ENCODE data around the gene SMAD2. TPM values are rescaled to one million over a fixed set of nuclear protein-coding genes. Genes with fewer than 3 reads are reported as not detected.

Gene SMAD2
- total RNA-seq, 1 experiment from 2014 or later, result 121 TPM

DNA sequence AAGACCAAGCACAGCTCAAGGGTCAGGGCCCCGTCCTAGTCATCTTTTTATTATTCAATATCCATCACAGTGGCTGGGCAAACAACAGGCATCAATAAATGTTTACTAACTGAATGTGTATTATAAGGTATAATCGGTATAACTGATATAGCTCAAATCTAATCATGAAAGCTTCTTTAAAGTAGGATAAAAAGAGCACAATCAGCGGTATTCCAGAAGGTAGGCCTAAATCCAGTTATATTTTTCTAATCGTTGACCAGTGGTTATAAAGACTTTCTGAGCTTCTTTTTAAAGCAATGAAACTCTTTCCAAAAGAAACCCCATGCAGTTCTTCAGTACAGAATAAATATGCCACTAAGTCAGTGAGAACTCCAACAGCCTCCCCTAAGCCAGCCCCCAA, 92.1 kb downstream of the SMAD2 start:
- Mint-ChIP-seq H3K9me3 (no peaks in the 10 kb centered on the region), H3K4me3 (no peak overlapping the region), H3K27me3 (ENCODE audit: low read depth) (no peaks in the 10 kb centered on the region), H3K36me3 (ENCODE audit: insufficient read depth in 1 of 3, low read depth in 3 of 3) (peaks cover 45 to 72% (median 67%) of the 10 kb centered on the region in 3 experiments), H3K4me1 (peaks cover 8 to 11% of the 10 kb centered on the region in 2 experiments), H3K27ac (no peak overlapping the region)
- Histone ChIP-seq H3K23me2 (ENCODE audit: insufficient read length, low read depth, low read length, poor library complexity, severe bottlenecking) (no peaks in the 10 kb centered on the region), H2BK12ac (ENCODE audit: insufficient read length, low read depth, low read length) (no peak overlapping the region), H3T11ph (ENCODE audit: low read length) (no peak overlapping the region), H3K79me2 (ENCODE audit: insufficient read depth, low read length) (no peaks in the 10 kb centered on the region), H4K91ac (ENCODE audit: insufficient read length, low read depth, low read length) (no peak overlapping the region), H4K5ac (ENCODE audit: insufficient read length, low read depth, low read length) (no peak overlapping the region), H2BK5ac (ENCODE audit: insufficient read length, low read length) (no peak overlapping the region), H3K4ac (ENCODE audit: low read depth, low read length) (no peak overlapping the region), H4K8ac (replicated peaks; ENCODE audit: insufficient read length, low read depth, low read length) (no peak overlapping the region), H4K20me1 (ENCODE audit: control insufficient read depth, insufficient read depth, insufficient read length) (no peaks in the 10 kb centered on the region), H3K9me3 (ENCODE audit: control insufficient read depth, low read depth, low read length) (no peaks in the 10 kb centered on the region), H3K14ac (ENCODE audit: insufficient read depth, low read length) (no peak overlapping the region), H2AK5ac (ENCODE audit: insufficient read length, low read length) (no peak overlapping the region), H2BK20ac (ENCODE audit: low read depth, low read length, poor library complexity, severe bottlenecking) (no peak overlapping the region), H3K23ac (ENCODE audit: insufficient read length, low read depth, low read length) (no peak overlapping the region), H3K27me3 (ENCODE audit: insufficient read depth, low read length) (no peaks in the 10 kb centered on the region), H3K18ac (ENCODE audit: insufficient read length, low read depth, low read length) (no peak overlapping the region), H3K9ac (ENCODE audit: extremely low read depth, insufficient read length, low read length) (no peak overlapping the region), H2BK15ac (ENCODE audit: low read depth, low read length) (no peak overlapping the region), H3K79me1 (ENCODE audit: insufficient read depth, low read depth, low read length, poor library complexity, severe bottlenecking) (no peaks in the 10 kb centered on the region), H3K56ac (ENCODE audit: insufficient read length, low read depth, low read length) (no peak overlapping the region), H2BK120ac (ENCODE audit: low read depth, low read length, poor library complexity, severe bottlenecking) (no peak overlapping the region), H3K4me2 (ENCODE audit: insufficient read depth, insufficient read length, low read length) (no peak overlapping the region), H3K4me1 (ENCODE audit: insufficient read depth, low read length) (no peaks in the 10 kb centered on the region), H3K27ac (ENCODE audit: insufficient read length, low read depth, low read length) (no peak overlapping the region), H2AFZ (ENCODE audit: low read length) (no peak overlapping the region)
- no CpG with 5 or more reads among the region's 4 CpGs for WGBS (ENCODE audit: extremely low coverage, insufficient read length, low lambda C conversion rate)
- no peak for DNase-seq
- no peak for TF ChIP-seq CTCF (conservative IDR thresholded peaks at IDR 0.05)

Measured in H9 (cell line).